ENCODE results near the gene SERPINA9. TPM values are rescaled to one million over a fixed set of nuclear protein-coding genes. Genes with fewer than 3 reads are reported as not detected.

The SERPINA9 gene, protein sequence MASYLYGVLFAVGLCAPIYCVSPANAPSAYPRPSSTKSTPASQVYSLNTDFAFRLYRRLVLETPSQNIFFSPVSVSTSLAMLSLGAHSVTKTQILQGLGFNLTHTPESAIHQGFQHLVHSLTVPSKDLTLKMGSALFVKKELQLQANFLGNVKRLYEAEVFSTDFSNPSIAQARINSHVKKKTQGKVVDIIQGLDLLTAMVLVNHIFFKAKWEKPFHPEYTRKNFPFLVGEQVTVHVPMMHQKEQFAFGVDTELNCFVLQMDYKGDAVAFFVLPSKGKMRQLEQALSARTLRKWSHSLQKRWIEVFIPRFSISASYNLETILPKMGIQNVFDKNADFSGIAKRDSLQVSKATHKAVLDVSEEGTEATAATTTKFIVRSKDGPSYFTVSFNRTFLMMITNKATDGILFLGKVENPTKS
- total RNA-seq (2022) (not detected in 2 replicates), Bru-seq, nascent RNA (not detected), BruChase-seq, experiment 1, labeled RNA remaining after a 2-hour chase (not detected), BruChase-seq, experiment 2, labeled RNA remaining after a 6-hour chase (not detected)
- long read RNA-seq = 0 reads

DNA sequence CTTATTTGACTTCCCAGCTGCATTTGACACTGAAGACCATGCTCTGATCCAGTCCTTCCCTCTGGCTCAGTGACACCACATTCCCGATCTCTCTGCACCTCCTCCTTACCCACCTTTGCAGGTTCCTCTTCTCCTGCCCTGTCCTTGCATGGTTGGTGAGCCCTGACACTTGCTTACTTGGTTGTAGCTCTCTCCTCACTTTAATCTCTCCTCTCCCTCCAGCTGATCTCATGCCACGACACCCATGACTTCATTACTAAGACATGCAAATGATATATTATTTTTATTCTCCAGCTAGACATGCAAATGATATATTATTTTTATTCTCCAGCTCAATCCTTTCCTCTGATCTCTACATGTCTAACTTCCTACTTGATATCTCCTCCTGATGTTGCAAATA lies at the start of gene SERPINA9:
Gene SERPINA9, minus strand, starts transcription at position 175 of the 400 bp plus-strand sequence. CDS start 6,357 bp downstream, outside the sequence.
- Histone ChIP-seq H3K27me3 (replicated peaks; ENCODE audit: control insufficient read depth, insufficient read depth, low read length) (no peaks in the 10 kb centered on the region; the same call in 1 of the 2 replicates), H3K4me1 (no peaks in the 10 kb centered on the region), H3K4me3 (ENCODE audit: low read depth, low read length) (no peak within 1 kb of the TSS), H3K9me3 (no peaks in the 10 kb centered on the region; the same call in none of the 2 replicates), H3K36me3 (ENCODE audit: control insufficient read depth, insufficient read depth, low read length) (no peaks in the 10 kb centered on the region)
- TF ChIP-seq, protein P1, sequence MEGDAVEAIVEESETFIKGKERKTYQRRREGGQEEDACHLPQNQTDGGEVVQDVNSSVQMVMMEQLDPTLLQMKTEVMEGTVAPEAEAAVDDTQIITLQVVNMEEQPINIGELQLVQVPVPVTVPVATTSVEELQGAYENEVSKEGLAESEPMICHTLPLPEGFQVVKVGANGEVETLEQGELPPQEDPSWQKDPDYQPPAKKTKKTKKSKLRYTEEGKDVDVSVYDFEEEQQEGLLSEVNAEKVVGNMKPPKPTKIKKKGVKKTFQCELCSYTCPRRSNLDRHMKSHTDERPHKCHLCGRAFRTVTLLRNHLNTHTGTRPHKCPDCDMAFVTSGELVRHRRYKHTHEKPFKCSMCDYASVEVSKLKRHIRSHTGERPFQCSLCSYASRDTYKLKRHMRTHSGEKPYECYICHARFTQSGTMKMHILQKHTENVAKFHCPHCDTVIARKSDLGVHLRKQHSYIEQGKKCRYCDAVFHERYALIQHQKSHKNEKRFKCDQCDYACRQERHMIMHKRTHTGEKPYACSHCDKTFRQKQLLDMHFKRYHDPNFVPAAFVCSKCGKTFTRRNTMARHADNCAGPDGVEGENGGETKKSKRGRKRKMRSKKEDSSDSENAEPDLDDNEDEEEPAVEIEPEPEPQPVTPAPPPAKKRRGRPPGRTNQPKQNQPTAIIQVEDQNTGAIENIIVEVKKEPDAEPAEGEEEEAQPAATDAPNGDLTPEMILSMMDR (IDR thresholded peaks at IDR 0.05; ENCODE audit: insufficient read depth in 1 of 2, low read depth in 1 of 2, low read length in 1 of 2, severe bottlenecking in 1 of 2, unreplicated experiment in 1 of 2) = no peak
- H3K4me3 Mint-ChIP-seq (ENCODE audit: unreplicated experiment) = no peak within 1 kb of the TSS
- intact Hi-C loops (cut with micrococcal nuclease; ENCODE audit: unreplicated experiment) = no loop called here
- ChIA-PET CTCF (no interaction called here), POLR2A (no interaction called here)
- peaks cover 11% of the 10 kb centered on the region for H3K9me3 Mint-ChIP-seq (ENCODE audit: unreplicated experiment)
- no peak within 1 kb of the TSS for H3K27ac Mint-ChIP-seq (ENCODE audit: unreplicated experiment)
- peaks cover 9% of the 10 kb centered on the region for H3K27me3 Mint-ChIP-seq (ENCODE audit: insufficient read depth, unreplicated experiment)
- no peaks in the 10 kb centered on the region for H3K4me1 Mint-ChIP-seq (ENCODE audit: low read depth, unreplicated experiment)
- no peaks in the 10 kb centered on the region for H3K36me3 Mint-ChIP-seq (ENCODE audit: insufficient read depth, unreplicated experiment)
- DNase-seq = no peak
- BruUV-seq (replicated peaks) = no TSS peak

DNA sequence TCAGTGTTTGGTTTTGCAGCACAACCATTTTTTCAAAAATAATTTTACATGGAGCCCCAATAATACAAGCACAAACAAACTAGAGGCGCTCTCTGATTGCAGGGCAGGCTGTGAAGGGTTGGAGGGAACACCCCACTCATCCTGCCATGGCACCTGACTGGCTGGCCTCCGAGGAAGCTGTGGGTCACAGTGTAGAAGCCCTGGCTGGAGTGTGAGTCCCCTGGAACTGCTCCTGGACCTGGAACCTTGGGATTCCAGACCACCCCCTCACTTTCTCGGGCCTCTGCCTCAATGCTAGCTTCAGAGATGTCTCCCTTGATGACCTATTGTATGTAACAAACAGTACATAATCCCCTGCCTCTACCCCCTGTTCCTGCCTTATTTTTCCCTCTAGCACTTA lies 48.1 kb upstream of the SERPINA9 start:
- H3K27me3 ChIP-seq (replicated peaks; ENCODE audit: control insufficient read depth, insufficient read depth, low read length) = no peaks in the 10 kb centered on the region
- H3K4me3 ChIP-seq (ENCODE audit: low read depth, low read length) = no peak overlapping the region
- H3K36me3 ChIP-seq (ENCODE audit: control insufficient read depth, insufficient read depth, low read length) = no peaks in the 10 kb centered on the region
- no peaks in the 10 kb centered on the region for H3K36me3 Mint-ChIP-seq (ENCODE audit: insufficient read depth, unreplicated experiment)
- TF ChIP-seq, protein P1 (IDR thresholded peaks at IDR 0.05; ENCODE audit: insufficient read depth in 1 of 2, low read depth in 1 of 2, low read length in 1 of 2, severe bottlenecking in 1 of 2, unreplicated experiment in 1 of 2) = no peak
- peaks cover 10% of the 10 kb centered on the region for H3K9me3 Mint-ChIP-seq (ENCODE audit: unreplicated experiment)
- no TSS peak for BruUV-seq (replicated peaks)
- H3K4me1 ChIP-seq = peaks cover 8% of the 10 kb centered on the region; the same call in 1 of the 2 replicates
- ChIA-PET POLR2A (no interaction called here), CTCF (no interaction called here)
- no peak overlapping the region for H3K27ac Mint-ChIP-seq (ENCODE audit: unreplicated experiment)
- DNase-seq = no peak
- no peaks in the 10 kb centered on the region for H3K4me1 Mint-ChIP-seq (ENCODE audit: low read depth, unreplicated experiment)
- H3K9me3 ChIP-seq = no peaks in the 10 kb centered on the region
- H3K4me3 Mint-ChIP-seq (ENCODE audit: unreplicated experiment) = no peak overlapping the region
- H3K27me3 Mint-ChIP-seq (ENCODE audit: insufficient read depth, unreplicated experiment) = no peaks in the 10 kb centered on the region
- intact Hi-C loops (cut with micrococcal nuclease; ENCODE audit: unreplicated experiment) = no loop called here

DNA sequence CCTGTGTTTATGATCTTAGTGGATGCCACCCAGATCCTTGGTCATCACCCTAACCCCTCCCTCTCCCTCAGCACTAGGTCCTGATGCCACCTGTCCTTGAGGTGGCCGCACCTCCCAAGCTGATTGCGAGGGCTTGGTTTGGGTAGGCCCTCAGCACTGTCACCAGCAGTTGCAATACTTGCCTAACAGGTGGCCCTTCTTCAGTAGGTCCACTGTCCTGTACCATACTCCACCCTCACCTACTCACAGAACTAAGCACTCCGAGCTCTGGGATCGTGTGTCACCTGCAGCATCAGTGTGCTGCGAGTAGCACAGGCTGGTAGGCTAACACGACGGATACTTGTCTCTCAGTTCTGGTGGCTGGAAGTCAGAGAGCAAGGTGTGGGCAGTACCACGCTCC lies 47.3 kb upstream of the SERPINA9 start:
- no peak for DNase-seq
- Mint-ChIP-seq H3K27me3 (ENCODE audit: insufficient read depth, unreplicated experiment) (no peaks in the 10 kb centered on the region), H3K4me1 (ENCODE audit: low read depth, unreplicated experiment) (peaks cover 5% of the 10 kb centered on the region), H3K36me3 (ENCODE audit: insufficient read depth, unreplicated experiment) (no peaks in the 10 kb centered on the region), H3K9me3 (ENCODE audit: unreplicated experiment) (peaks cover 17% of the 10 kb centered on the region), H3K27ac (ENCODE audit: unreplicated experiment) (no peak overlapping the region), H3K4me3 (ENCODE audit: unreplicated experiment) (no peak overlapping the region)
- Histone ChIP-seq H3K27me3 (replicated peaks; ENCODE audit: control insufficient read depth, insufficient read depth, low read length) (no peaks in the 10 kb centered on the region), H3K36me3 (ENCODE audit: control insufficient read depth, insufficient read depth, low read length) (no peaks in the 10 kb centered on the region), H3K9me3 (no peaks in the 10 kb centered on the region), H3K4me1 (peaks cover 8% of the 10 kb centered on the region; the same call in 1 of the 2 replicates), H3K4me3 (ENCODE audit: low read depth, low read length) (no peak overlapping the region)
- no TSS peak for BruUV-seq (replicated peaks)
- TF ChIP-seq, protein P1 (IDR thresholded peaks at IDR 0.05; ENCODE audit: insufficient read depth in 1 of 2, low read depth in 1 of 2, low read length in 1 of 2, severe bottlenecking in 1 of 2, unreplicated experiment in 1 of 2) = no peak
- ChIA-PET CTCF (no interaction called here), POLR2A (no interaction called here)
- intact Hi-C loops (cut with micrococcal nuclease; ENCODE audit: unreplicated experiment) = no loop called here
